Cerebellar nuclear complex (tissue), 1 donor: ENCODE data around the gene TUT4.
"Not testable (repeated sequence)": the region's sequence is repeated elsewhere in the genome, so short reads cannot be mapped to it uniquely, and the experiment has no call there.

Experiments used
- DNase-seq, 2 experiments: peaks; one replicate each; lab custom pipeline; 2025; lab: John Stamatoyannopoulos, UW

Gene TUT4, protein sequence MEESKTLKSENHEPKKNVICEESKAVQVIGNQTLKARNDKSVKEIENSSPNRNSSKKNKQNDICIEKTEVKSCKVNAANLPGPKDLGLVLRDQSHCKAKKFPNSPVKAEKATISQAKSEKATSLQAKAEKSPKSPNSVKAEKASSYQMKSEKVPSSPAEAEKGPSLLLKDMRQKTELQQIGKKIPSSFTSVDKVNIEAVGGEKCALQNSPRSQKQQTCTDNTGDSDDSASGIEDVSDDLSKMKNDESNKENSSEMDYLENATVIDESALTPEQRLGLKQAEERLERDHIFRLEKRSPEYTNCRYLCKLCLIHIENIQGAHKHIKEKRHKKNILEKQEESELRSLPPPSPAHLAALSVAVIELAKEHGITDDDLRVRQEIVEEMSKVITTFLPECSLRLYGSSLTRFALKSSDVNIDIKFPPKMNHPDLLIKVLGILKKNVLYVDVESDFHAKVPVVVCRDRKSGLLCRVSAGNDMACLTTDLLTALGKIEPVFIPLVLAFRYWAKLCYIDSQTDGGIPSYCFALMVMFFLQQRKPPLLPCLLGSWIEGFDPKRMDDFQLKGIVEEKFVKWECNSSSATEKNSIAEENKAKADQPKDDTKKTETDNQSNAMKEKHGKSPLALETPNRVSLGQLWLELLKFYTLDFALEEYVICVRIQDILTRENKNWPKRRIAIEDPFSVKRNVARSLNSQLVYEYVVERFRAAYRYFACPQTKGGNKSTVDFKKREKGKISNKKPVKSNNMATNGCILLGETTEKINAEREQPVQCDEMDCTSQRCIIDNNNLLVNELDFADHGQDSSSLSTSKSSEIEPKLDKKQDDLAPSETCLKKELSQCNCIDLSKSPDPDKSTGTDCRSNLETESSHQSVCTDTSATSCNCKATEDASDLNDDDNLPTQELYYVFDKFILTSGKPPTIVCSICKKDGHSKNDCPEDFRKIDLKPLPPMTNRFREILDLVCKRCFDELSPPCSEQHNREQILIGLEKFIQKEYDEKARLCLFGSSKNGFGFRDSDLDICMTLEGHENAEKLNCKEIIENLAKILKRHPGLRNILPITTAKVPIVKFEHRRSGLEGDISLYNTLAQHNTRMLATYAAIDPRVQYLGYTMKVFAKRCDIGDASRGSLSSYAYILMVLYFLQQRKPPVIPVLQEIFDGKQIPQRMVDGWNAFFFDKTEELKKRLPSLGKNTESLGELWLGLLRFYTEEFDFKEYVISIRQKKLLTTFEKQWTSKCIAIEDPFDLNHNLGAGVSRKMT (N-terminal part only)

DNA sequence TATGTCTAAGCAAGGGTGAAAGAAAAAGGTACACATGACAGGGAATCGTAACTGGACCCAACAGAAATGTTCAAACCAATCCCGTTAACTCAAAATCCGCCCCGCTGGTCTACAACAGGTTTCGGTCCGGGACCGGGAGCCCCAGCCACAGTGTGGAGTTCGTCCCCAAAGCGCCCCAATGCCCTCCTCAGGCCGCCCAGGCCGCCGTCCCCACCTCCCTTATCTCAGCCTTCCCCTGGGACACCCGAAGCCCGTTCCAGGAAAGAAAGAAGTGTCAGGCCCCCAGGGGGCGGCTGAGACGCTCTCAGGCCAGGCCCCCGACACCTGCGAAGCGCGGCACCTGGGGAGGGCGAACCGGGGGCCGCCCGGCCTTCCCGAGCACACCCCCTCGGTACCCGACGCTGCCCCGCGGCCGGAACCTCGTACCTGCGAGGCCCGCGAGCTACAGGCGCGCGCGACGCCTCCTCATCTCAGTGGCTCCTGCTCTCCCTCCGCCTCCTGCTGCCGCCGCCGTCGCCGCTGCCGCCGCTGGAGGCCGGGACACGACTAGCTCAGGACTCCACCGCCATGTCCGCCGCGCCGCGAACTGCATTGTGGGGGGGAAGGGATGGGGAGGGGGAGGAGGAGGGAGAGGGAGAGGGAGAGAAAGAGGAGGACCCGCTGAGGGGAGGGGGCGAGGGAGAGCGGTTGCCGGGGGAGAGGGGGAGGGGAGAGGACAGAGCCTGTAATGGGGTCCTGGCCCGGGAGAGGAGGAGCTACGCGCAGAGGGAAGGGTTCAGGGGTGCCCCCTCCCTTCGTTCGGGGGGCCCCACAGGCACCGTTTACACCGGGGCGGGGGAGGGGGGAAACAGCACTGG is at the start of gene TUT4:
Gene TUT4 (minus strand): TSS at position 588 of the 857 bp plus-strand sequence. CDS start 26,812 bp downstream, outside the sequence.
- DNase-seq, result peak in 1 of 2 experiments; percentile 9

DNA sequence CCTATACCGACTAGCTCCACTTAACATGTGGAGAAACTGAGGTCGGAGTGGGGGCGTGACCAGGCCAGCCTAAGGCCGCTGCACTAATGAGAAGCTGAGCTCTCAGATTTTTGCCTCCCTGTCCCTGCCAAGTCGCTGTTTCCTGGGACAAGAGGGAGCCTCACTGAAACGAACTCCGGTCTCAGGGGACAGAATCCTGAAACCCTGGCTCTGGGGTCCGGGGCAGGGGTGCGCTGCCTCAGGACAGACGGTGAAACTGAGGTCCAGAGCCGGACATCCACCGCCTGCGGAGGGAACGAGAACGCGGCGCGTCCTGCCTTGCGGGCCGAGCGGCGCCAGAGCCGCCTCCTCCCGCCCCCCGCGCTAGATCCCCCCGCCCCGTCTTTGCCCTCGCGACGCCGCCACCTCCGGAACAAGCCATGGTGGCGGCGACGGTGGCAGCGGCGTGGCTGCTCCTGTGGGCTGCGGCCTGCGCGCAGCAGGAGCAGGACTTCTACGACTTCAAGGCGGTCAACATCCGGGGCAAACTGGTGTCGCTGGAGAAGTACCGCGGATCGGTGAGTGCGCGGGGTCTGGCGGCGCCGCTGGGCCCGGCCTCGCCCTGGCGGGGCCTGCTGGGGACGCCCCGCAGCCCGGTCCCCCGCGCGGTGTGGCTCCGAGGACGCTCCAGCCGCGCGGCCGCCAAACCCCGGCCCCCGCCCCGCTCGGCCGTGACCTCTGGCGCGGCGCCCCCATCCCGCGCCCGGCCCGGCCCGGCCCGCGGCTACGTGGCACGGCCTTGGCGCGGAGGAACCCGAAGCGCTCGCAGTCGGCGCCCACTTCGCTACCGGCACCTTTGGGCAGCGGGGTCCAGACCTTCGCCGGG is 49.3 kb upstream of the TUT4 start, which contains the start of gene GPX7:
Gene GPX7 (plus strand): TSS at position 381 of the 865 bp plus-strand sequence. CDS start 39 bp downstream, at position 420.
- DNase-seq, result no peak

DNA sequence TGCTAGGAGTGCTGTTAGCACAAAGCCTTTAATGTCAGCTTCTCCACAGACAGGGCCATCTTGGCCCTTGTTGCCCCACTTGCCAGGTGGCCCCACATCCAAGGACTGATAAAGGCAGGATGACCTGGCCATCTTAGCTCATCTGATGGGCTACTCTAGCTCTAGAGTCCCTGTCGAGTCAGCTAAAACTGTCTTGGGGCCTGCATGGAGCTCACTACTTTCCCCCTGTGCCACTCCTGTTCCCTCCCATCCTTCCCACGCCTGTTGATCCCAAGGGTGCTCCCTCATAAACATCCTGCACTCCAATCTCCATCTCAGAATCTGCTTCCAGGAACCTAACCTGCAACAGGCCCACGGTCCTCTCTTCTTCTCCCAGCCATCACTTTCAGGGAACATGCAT is 48.6 kb upstream of the TUT4 start:
- no peak for DNase-seq

DNA sequence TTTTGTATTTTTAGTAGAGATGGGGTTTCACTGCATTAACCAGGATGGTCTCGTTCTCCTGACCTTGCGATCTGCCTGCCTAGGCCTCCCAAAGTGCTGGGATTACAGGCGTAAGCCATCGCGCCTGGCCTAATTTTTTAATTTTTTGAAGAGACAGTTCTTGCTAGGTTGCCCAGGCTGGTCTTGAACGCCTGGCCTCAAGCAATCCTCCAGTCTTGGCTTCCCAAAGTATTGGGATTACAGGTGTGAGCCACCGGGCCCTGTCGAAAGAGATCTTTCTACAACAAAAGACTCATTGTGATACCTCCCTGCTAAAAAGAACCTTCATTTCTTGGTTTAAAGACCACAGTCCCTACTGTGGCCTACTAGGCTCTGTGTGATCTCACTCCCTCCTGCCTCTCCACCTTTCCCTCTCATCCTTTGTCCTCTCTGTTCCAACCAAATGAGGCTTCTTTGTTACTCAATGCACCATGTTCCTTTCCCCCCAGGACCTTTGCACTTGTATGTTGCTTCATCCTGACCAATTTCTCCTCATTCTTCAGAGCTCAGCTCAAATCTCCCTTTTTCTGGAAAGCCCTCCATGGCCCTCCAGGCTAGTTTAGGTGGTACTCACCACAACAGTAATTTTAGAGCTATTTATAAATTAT is 47.8 kb upstream of the TUT4 start:
- no peak for DNase-seq

DNA sequence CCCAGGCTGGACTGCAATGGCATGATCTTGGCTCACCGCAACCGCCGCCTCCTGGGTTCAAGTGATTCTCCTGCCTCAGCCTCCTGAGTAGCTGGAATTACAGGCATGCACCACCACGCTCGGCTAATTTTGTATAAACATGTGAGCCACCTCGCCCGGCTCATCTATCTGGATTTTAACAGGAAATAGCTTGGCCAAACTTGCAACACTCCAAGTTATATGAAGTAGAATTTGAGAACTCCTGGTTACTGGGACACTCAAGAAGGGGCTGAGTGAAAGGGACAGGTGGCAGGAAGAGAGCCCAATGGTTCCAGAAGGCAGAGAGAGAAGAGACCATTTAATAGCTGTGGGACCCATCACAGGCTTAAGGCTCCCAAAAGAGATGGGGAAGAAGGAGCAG is 46.3 kb upstream of the TUT4 start:
- DNase-seq, result no peak

DNA sequence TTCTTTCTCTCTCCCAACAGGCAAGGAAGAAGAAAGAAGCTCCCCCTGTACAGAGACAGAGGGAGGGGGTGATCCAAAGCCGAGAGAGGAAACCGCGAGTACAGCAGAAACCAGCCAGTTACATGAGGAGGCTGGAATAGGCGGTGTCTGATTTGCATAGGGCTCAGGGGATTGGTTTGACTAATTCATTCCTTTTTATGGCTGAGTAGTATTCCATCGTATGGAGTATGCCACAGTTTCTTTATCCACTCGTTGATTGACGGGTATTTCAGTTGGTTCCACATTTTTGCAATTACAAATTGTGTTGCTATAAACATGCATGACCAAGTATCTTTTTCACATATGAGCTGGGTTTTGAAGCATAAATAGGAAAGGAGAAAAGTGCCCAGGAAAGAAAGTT is 45.8 kb upstream of the TUT4 start:
- no peak for DNase-seq

DNA sequence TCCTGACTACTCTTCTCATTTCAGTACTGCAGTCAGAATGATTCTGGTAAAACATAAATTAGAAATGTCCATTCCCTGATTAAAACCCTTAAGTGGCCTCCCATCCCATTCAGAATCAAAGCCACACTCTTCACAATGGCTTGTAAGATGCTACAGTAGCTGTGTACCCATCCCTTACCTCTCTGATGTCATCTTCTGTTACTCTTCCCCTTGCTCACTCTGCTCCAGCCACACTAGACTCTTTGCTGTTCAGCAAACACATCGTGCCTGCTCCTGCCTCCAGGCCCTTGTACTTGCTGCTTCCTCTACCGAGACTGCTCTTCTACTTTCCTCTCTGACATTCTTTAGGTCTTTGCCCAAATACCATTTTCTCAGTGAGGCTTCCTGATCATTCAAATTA is 45.0 kb upstream of the TUT4 start:
- no peak for DNase-seq

DNA sequence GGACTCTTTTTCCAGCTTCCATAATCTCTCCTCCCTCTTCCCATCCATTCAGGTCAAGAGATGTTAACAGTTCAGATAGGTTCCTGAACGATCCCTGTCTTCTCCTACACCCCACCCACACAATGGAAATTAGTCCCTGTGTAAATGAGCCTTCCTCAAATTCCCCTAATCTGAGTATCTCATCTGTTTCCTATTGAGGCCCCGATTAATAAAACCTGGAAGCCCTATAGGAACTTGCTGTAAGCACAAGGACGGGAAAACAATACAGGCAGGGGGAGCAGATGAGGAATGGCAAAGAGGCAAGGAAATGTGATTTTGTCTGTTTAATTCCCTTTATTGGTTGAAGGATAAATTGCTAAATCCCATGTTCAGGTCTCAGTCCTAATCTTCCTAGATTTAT is 42.2 kb upstream of the TUT4 start:
- no peak for DNase-seq

DNA sequence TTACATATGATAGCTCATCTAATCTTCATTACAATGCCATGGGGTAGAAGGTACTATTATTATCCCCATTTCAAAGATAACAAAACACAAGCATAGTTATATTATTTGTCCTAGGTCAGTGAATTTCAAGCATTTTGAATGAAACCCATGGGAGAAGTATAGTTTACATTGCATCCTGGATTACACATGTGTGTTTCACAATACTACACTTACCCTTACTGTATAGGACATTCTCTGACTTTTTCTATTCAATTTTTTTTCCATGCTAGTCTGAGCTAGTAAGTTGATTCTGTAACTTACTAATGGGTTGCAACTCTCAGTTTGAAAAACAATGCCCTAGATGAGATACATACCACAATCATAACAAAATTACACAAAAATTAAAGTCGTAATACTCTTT is 40.6 kb upstream of the TUT4 start:
- no peak for DNase-seq

DNA sequence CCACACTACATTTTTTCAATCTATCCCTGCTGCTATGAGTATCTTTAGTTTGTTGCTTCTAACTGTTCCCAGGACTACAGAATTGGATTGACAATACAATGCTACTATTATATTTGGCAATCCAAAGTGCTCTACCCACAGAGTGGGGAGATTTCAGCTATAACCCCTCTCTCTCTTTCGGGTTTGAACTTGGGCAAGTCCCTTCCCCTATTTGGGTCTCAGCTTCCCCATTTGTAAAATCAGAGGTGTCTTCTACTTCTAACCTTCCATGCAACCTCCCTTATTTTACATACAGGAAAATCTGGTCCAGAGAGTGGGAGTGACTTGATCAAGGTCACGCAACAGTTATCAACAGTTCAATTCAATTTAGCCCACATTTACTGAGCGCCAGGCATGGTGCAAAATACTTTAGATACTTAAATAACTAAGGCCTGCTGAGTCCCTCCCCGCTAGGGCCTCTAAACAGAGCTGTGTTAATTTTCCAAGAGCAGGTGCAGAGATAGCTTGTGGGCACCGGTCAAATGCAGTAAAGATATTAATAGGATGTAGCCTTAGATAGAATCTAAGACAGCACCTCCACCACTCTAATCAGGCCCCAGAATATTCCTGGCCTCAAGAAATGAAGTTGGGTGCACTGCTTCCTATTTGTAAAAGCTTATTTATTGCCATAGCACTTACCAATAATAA is 39.9 kb upstream of the TUT4 start:
- DNase-seq, result no peak

DNA sequence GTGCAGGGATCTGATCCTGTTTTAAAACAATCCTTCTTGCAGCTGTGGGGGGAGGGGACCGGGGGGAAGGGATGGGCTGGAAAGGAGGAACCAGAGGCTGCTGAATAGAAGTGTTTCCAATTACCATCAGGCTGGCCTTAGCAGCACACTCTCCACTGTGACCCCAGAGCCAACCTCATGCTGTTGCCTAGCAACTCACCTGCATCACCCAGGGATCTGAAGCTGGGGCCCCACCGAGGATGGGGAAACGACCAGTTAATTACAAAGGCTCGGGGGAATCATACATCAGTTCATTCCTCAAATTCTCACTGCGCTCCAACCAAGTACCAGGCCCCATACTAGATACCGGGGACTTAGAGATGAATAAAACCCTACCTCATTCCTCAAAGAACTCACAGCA is 37.4 kb upstream of the TUT4 start:
- DNase-seq, result no peak

DNA sequence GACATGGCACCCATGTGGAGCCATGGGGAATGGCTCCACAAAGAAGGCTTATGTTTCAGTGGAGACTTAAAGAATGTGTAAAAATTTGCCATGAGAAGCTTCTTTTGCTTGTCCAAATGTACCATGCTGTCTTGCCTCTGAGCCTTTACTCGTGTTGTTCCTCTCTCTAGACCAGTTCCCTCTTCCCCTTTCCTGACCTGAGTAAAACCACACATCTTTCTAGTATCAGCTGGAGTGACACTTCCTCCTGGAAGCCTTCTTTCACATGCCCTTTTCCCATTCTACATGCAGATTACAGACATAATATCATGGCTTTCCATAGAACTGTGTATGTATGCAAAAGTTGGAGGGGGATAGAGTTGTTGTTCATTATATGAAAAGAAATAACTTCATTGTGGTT is 35.6 kb upstream of the TUT4 start:
- DNase-seq, result no peak

DNA sequence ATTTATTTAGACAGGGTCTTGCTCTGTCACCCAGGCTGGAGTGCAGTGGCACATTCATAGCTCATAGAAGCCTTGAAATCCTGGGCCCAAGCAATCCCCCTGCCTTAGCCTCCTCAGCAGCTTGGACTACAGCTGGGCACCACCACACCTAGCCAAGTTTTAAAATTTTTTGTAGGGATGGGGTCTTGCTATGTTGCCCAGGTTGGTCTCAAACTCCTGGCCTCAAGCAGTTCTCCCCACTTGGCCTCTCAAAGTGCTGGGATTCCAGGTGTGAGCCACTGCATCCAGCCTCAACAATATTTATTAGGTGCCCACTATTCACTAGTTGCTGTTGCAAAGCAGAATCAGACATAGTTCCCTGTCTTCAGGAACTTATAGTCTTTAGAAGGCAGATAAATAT is 35.1 kb upstream of the TUT4 start:
- no peak for DNase-seq

DNA sequence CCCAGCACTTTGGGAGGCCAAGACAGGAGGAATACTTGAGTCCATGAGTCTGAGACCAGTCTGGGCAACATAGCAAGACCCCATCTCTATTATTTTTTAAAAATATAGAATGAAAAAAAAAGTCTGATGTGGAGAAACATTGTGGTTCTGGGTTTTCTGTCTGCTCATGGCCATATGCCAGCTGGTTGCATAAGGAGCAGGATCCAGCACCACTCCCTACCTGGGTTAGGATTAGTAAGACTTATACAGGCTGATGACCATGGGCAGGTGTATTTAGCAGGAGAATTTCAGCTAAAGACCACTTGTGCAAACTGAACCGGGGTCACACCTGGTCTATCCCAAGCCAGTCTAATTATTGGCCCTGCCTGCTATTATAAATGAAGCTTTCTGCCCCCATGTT is 32.6 kb upstream of the TUT4 start:
- DNase-seq, result no peak

DNA sequence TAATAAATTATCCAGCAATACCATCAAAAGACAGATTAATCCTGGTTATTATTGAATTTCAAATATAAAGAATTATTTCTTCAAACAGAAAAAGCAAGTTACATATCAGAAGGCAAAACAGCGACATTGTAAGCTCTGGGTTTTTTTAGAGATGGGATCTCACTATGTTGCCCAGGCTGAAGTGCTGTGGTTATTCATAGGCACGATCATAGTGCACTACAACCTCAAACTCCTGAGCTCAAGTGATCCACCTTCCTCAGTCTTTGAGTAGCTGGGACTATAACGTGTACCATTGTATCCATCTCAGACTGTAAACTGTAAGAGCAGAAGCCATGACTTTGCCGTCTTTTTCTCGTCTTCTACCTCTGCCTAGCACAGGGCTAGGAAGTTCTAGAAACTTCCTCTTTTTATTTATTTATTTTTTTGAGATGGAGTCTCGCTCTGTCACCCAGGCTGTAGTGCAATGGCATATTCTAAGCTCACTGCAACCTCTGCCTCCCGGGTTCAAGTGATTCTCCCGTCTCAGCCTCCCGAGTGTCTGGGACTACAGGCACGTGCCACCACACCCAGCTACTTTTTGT is 29.3 kb upstream of the TUT4 start:
- DNase-seq, result no peak

DNA sequence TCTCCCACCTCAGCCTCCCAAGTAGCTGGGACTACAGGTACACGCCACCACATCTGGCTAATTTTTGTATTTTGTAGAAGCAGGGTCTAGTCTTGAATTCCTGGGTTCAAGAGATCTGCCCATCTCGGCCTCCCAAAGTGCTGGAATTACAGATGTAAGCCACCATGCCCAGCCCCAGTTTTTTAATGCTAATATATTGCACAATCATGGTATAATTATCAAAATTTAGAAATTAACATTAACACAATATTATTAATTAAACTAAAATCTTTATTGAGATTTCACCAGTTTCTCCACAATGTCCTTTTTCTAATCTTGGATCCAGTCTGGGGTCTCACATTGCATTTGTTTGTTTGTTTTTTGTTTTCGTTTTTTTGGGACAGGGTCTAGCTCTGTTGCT is 27.4 kb upstream of the TUT4 start:
- no peak for DNase-seq

DNA sequence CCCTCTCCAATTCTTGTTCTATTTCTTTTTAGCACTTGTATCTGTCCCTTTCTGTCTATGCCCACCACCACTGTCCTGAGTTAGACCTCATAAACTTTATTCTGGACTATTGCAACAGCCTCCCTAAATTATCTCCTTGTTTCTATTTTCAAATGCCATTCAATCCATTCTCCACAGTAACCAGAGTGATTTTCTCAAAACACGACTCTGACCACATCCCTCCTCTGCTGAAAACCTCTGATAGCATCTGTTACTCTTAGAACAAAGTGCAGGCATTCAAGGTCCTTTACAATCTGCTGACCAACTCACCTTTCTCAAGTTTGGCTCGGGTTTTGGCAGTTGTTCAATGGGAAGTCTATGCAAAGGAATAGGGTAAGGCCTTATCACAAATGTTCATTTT is 26.5 kb upstream of the TUT4 start:
- DNase-seq, result no peak

DNA sequence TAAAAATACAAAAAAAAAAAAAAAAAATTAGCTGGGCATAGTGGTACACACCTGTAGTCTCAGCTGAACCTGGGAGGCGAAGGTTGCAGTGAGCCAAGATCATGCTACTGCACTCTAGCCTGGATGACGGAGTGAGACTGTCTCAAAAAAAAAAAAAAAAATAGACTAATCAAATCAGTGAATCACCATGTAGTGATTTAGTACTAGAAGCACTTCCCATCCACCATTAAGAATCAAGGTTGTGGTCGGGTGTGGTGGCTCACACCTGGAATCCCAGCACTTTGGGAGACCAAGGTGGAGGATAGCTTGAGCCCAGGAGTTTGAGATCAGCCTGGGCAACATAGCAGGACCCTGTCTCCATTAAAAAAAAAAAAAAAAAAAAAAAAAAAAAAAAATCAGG is 25.2 kb upstream of the TUT4 start:
- not testable (repeated sequence) for DNase-seq

DNA sequence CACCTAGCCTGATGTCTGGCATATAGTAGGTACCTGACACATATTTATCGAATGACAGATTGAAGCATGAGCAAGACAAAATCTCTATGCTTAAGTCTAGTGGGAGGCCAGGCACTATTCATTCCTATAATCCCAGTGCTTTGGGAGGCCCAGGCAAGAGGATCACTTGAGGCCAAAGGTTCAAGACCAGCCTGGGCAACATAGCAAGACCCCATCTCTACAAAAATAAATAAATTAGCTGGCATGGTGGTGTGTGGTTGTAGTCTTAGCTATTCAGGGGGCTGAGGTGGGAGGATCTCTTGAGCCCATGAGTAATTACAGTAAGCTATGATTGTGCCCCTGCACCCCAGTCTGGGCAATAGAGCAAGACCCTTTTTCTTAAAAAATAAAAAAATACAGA is 23.2 kb upstream of the TUT4 start:
- no peak for DNase-seq
